Measurements from ENCODE around the gene CFAP107.

CFAP107 gene

GRCh38 chr1:12756273-12756672, 10.3 kb downstream of the CFAP107 start:
- no peak overlapping the region for H3K4me3 ChIP-seq (ENCODE audit: low read depth, low read length)
- in situ Hi-C loops (cut with HindIII; ENCODE audit: low sequenced_read_pairs) = no loop called here
- DNase-seq (ENCODE audit: low read depth) = no peak
- TF ChIP-seq CTCF (IDR thresholded peaks at IDR 0.05; ENCODE audit: low read depth, low read length, missing control alignments) = no peak

GRCh38 chr1:12756768-12757413, 10.9 kb downstream of the CFAP107 start:
- TF ChIP-seq CTCF (IDR thresholded peaks at IDR 0.05; ENCODE audit: low read depth, low read length, missing control alignments) = no peak
- H3K4me3 ChIP-seq (ENCODE audit: low read depth, low read length) = no peak overlapping the region
- in situ Hi-C loops (cut with HindIII; ENCODE audit: low sequenced_read_pairs) = no loop called here
- no peak for DNase-seq (ENCODE audit: low read depth)

- no peak for TF ChIP-seq CTCF (IDR thresholded peaks at IDR 0.05; ENCODE audit: low read depth, low read length, missing control alignments)
- H3K4me3 ChIP-seq (ENCODE audit: low read depth, low read length) = no peak overlapping the region
- DNase-seq (ENCODE audit: low read depth) = no peak
- in situ Hi-C loops (cut with HindIII; ENCODE audit: low sequenced_read_pairs) = no loop called here
These were observed 11.8 kb downstream of the CFAP107 start for GRCh38 chr1:12757836-12758235.

- in situ Hi-C loops (cut with HindIII; ENCODE audit: low sequenced_read_pairs) = no loop called here
These were observed 14.3 kb downstream of the CFAP107 start for GRCh38 chr1:12760256-12760795.

GRCh38 chr1:12761781-12762180, 15.8 kb downstream of the CFAP107 start:
- in situ Hi-C loops (cut with HindIII; ENCODE audit: low sequenced_read_pairs) = no loop called here
- DNase-seq (ENCODE audit: low read depth) = no peak
- TF ChIP-seq CTCF (IDR thresholded peaks at IDR 0.05; ENCODE audit: low read depth, low read length, missing control alignments) = no peak
- no peak overlapping the region for H3K4me3 ChIP-seq (ENCODE audit: low read depth, low read length)

More at GRCh38 chr1:12760256-12760795, 14.3 kb downstream of the CFAP107 start:
- H3K4me3 ChIP-seq (ENCODE audit: low read depth, low read length) = no peak overlapping the region
- DNase-seq (ENCODE audit: low read depth) = no peak
- no peak for TF ChIP-seq CTCF (IDR thresholded peaks at IDR 0.05; ENCODE audit: low read depth, low read length, missing control alignments)

- TF ChIP-seq CTCF (IDR thresholded peaks at IDR 0.05; ENCODE audit: low read depth, low read length, missing control alignments) = no peak
- no peak for DNase-seq (ENCODE audit: low read depth)
- in situ Hi-C loops (cut with HindIII; ENCODE audit: low sequenced_read_pairs) = no loop called here
- H3K4me3 ChIP-seq (ENCODE audit: low read depth, low read length) = no peak overlapping the region
These were observed 16.8 kb downstream of the CFAP107 start for GRCh38 chr1:12762766-12763165.

Measured in astrocyte of the cerebellum (primary cell).